ENCODE data around the gene PLEKHH1. TPM values are rescaled to one million over a fixed set of nuclear protein-coding genes. Genes with fewer than 3 reads are reported as not detected.

PLEKHH1 gene
- total and polyA plus RNA-seq, 3 donors from 2014 or later = 21.4 to 61.3 (median 49.1) TPM

DNA sequence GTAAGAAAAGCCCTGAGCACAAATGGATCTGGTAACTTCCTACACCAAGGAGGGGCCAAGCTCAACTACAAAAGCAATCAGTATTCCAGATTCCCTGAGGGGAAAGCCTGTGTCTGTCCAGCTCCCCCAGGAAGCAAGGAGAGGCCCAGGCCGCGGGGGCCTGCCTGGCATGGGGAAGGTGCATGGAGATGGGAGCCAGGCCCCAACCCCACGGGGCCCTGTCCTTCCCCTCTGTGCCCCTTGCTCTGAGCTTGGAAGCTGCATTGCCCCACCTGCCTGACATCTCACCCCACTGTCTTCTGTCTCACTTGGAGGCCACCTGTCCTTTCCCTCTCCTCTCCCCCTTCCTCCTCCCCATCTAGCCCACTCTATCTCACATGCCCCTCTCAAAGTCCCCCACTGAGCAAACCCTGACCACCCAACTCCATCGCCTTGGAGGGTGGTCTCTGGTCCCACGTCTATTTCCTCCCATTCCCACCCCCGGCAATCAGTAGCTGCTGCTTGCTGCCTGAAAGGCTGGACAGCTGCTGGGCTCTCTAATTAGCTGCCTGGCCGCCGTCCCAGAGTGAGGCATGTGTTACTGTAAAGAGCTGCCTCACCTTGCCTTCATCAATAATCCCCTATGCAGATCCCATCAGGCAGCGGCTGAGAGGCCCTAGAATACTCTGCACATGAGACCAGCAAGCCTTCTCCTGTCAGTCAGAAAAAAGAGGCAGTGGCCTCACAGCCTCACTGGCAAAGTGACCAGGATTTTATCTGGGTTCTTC, 41.2 kb upstream of the PLEKHH1 start:
- intact Hi-C loops (cut with DNase I; ENCODE audit: low total_unique reads) = no loop called here
- no peaks in the 10 kb centered on the region for H3K9me3 ChIP-seq
- no peak for DNase-seq
- no peaks in the 10 kb centered on the region for H3K27me3 ChIP-seq
- TF ChIP-seq POLR2A (IDR thresholded peaks at IDR 0.05) = no peak
- TF ChIP-seq, protein P1, sequence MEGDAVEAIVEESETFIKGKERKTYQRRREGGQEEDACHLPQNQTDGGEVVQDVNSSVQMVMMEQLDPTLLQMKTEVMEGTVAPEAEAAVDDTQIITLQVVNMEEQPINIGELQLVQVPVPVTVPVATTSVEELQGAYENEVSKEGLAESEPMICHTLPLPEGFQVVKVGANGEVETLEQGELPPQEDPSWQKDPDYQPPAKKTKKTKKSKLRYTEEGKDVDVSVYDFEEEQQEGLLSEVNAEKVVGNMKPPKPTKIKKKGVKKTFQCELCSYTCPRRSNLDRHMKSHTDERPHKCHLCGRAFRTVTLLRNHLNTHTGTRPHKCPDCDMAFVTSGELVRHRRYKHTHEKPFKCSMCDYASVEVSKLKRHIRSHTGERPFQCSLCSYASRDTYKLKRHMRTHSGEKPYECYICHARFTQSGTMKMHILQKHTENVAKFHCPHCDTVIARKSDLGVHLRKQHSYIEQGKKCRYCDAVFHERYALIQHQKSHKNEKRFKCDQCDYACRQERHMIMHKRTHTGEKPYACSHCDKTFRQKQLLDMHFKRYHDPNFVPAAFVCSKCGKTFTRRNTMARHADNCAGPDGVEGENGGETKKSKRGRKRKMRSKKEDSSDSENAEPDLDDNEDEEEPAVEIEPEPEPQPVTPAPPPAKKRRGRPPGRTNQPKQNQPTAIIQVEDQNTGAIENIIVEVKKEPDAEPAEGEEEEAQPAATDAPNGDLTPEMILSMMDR (IDR thresholded peaks at IDR 0.05) = no peak
- no peak overlapping the region for H3K27ac ChIP-seq
- no peak overlapping the region for H3K4me3 ChIP-seq
- no peaks in the 10 kb centered on the region for H3K36me3 ChIP-seq (ENCODE audit: low read depth, missing control alignments)
- WGBS, 2 donors = 64 to 79% methylated on average over 9 of the region's 9 CpGs
- no peaks in the 10 kb centered on the region for H3K4me1 ChIP-seq

DNA sequence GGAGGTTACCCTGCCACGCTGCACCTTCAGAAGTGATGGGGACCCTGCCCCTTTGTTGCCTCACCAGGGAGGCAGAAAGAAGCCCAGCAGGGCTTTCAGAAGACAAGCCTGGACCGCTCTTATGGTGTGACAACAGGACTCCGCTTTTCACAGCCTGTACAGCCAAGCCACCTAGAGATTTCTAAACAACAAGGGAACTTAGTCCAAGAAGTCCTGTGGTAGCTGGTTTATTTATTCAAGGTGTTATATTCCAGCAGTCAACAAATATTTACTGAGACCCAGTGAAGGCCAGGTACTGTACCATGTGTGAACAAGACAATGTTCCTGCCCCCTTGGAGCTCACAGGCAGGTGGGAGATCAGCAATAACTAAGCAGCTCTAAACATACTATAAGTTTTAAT, 40.6 kb upstream of the PLEKHH1 start:
- Histone ChIP-seq H3K27me3 (no peaks in the 10 kb centered on the region), H3K27ac (no peak overlapping the region), H3K4me3 (no peak overlapping the region), H3K4me1 (no peaks in the 10 kb centered on the region), H3K36me3 (ENCODE audit: low read depth, missing control alignments) (no peaks in the 10 kb centered on the region), H3K9me3 (no peaks in the 10 kb centered on the region)
- WGBS, 2 donors = 83 to 92% methylated on average over 3 of the region's 3 CpGs
- intact Hi-C loops (cut with DNase I; ENCODE audit: low total_unique reads) = no loop called here
- no peak for TF ChIP-seq POLR2A (IDR thresholded peaks at IDR 0.05)
- TF ChIP-seq, protein P1 (IDR thresholded peaks at IDR 0.05) = no peak
- DNase-seq = no peak

DNA sequence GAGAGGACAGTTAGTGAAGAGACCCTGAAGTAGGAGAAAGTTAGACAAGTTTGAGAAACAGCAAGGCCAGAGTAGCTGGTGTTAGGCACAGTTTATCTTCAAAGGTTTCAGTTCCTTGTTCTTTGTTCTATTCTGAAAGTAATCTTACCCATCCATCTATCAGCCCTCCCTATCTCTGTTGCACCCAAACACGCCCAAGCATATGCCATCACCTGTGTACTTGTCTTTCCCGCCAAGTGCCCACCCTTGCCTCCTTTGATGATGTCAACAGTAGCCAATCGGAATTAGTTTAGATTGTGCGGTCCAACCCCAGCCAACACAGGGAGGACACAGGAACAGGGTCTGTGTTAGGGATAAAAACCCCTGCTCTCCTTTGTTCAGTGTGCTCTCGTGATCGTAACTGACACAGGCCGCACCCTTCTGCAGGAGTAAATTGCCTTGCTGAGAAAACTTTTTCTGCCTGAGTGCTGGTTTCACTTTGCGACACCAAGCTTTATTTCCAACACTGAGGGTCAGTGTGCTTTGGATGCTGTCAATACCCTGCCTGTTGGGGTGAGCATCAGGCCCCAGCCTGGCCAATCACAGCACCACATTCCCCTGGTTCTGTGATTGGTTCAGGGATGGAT, 39.9 kb upstream of the PLEKHH1 start:
- intact Hi-C loops (cut with DNase I; ENCODE audit: low total_unique reads) = no loop called here
- no peaks in the 10 kb centered on the region for H3K9me3 ChIP-seq
- no peaks in the 10 kb centered on the region for H3K4me1 ChIP-seq
- H3K27me3 ChIP-seq = no peaks in the 10 kb centered on the region
- no peak overlapping the region for H3K27ac ChIP-seq
- no peaks in the 10 kb centered on the region for H3K36me3 ChIP-seq (ENCODE audit: low read depth, missing control alignments)
- WGBS, 2 donors = 94 to 99% methylated on average over 8 of the region's 8 CpGs
- TF ChIP-seq POLR2A (IDR thresholded peaks at IDR 0.05) = no peak
- TF ChIP-seq, protein P1 (IDR thresholded peaks at IDR 0.05) = no peak
- DNase-seq = no peak
- H3K4me3 ChIP-seq = no peak overlapping the region

DNA sequence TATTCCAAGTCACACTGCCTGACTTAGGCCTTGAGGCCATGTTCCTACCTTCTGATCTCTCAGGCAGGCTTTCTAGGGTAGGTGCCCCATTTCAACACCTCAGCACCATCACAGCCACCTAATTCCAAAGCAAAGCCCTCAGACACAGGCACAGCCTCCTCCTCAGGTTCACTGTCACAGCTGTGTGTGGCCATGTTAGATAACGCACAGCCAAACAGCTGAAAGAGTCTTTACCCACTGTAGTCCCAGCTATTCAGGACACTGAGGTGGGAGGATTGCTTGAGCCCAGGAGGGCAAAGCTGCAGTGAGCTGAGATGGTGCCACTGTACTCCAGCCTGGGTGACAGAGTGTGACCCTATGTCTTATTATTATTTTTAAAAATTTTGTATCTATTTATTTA, 37.3 kb upstream of the PLEKHH1 start:
- no peak for DNase-seq
- no peaks in the 10 kb centered on the region for H3K4me1 ChIP-seq
- intact Hi-C loops (cut with DNase I; ENCODE audit: low total_unique reads) = no loop called here

More for the DNA sequence above, 37.3 kb upstream of the PLEKHH1 start:
- H3K36me3 ChIP-seq (ENCODE audit: low read depth, missing control alignments) = no peaks in the 10 kb centered on the region
- H3K4me3 ChIP-seq = no peak overlapping the region
- TF ChIP-seq, protein P1 (IDR thresholded peaks at IDR 0.05) = no peak
- TF ChIP-seq POLR2A (IDR thresholded peaks at IDR 0.05) = no peak
- WGBS, 2 donors = 100% methylated on average over 1 of the region's 1 CpG
- H3K27me3 ChIP-seq = no peaks in the 10 kb centered on the region
- no peaks in the 10 kb centered on the region for H3K9me3 ChIP-seq
- no peak overlapping the region for H3K27ac ChIP-seq

Data from testis (tissue), 3 donors.